ENCODE results near the gene GNAL. TPM values are rescaled to one million over a fixed set of nuclear protein-coding genes. Genes with fewer than 3 reads are reported as not detected.

GNAL gene
- total RNA-seq, 2 donors from 2014 or later = 2.1 to 33.0 TPM

DNA sequence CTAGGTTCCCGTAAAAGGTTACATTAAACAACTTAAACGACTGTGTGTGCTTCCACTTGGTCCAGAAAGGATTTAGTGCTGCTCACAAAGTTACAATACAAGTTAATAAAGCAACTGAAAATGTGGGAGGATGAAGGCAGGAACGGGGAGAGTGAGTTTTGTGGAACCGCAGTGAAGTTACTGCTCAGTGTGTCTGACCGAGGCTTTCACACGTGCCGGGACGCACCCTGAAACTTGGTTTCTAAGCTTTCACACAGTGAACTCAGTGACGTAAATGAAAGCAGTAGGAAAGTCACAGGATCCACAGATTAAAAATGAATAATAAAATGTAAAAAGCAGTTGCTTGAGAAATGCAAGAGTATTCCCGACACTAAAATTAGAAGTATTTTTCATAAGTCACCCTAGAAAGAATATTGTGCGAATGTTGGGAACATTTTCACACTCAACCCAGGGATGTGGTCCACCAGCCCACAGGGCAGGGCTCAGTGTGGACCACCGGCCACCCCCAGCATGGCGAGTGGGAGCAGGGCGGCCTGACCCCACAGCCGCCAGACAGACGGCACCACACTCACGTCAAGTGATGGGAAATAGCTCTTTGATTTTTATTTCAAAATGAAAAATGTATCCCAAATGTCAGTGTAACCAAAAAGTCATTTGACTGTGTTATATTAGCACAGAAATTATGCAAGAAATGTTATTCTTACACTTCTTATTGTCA lies 129.6 kb downstream of the GNAL start:
- intact Hi-C loops (cut with DNase I) = no loop called here
- TF ChIP-seq, protein P1, sequence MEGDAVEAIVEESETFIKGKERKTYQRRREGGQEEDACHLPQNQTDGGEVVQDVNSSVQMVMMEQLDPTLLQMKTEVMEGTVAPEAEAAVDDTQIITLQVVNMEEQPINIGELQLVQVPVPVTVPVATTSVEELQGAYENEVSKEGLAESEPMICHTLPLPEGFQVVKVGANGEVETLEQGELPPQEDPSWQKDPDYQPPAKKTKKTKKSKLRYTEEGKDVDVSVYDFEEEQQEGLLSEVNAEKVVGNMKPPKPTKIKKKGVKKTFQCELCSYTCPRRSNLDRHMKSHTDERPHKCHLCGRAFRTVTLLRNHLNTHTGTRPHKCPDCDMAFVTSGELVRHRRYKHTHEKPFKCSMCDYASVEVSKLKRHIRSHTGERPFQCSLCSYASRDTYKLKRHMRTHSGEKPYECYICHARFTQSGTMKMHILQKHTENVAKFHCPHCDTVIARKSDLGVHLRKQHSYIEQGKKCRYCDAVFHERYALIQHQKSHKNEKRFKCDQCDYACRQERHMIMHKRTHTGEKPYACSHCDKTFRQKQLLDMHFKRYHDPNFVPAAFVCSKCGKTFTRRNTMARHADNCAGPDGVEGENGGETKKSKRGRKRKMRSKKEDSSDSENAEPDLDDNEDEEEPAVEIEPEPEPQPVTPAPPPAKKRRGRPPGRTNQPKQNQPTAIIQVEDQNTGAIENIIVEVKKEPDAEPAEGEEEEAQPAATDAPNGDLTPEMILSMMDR (IDR thresholded peaks at IDR 0.05) = no peak
- no peak for TF ChIP-seq POLR2A (IDR thresholded peaks at IDR 0.05)
- Histone ChIP-seq H3K36me3 (replicated peaks in 1 of 2; ENCODE audit: insufficient read depth in 1 of 2, low read depth in 2 of 2) (no peaks in the 10 kb centered on the region), H3K4me3 (no peak overlapping the region), H3K4me1 (no peaks in the 10 kb centered on the region), H3K27ac (no peak overlapping the region), H3K27me3 (peaks cover 0 to 2% of the 10 kb centered on the region in 2 donors), H3K9me3 (no peaks in the 10 kb centered on the region)
- no peak for DNase-seq
- 69 to 78% methylated on average over 17 of the region's 17 CpGs for WGBS, 2 donors
- ATAC-seq = no peak

DNA sequence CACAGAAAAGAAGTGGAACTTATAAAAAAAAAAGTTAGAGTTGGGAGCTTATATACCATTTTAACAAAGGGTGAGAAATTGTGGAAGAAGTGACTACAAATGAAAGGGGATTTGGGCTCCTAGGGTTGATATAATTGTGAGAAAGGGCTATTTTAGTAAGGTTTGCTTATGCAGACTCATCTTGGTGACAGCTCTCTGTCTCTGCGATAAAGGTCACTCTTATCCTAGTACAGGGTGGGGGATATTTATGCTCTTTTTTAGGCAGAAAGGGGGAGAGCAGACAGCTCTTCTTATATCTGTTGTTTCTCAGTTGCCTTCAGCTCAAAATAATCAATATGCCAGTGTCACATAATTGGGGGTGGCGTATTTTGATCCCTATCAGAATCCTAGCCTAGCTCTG lies 130.9 kb downstream of the GNAL start:
- Histone ChIP-seq H3K4me3 (no peak overlapping the region), H3K27ac (no peak overlapping the region), H3K4me1 (no peaks in the 10 kb centered on the region), H3K36me3 (replicated peaks in 1 of 2; ENCODE audit: insufficient read depth in 1 of 2, low read depth in 2 of 2) (no peaks in the 10 kb centered on the region), H3K9me3 (no peaks in the 10 kb centered on the region), H3K27me3 (peaks cover 0 to 2% of the 10 kb centered on the region in 2 donors)
- TF ChIP-seq, protein P1 (IDR thresholded peaks at IDR 0.05) = no peak
- no peak for TF ChIP-seq POLR2A (IDR thresholded peaks at IDR 0.05)
- intact Hi-C loops (cut with DNase I) = no loop called here
- DNase-seq (no peak), ATAC-seq (no peak)
- WGBS, 2 donors = 76 to 81% methylated on average over 2 of the region's 2 CpGs

DNA sequence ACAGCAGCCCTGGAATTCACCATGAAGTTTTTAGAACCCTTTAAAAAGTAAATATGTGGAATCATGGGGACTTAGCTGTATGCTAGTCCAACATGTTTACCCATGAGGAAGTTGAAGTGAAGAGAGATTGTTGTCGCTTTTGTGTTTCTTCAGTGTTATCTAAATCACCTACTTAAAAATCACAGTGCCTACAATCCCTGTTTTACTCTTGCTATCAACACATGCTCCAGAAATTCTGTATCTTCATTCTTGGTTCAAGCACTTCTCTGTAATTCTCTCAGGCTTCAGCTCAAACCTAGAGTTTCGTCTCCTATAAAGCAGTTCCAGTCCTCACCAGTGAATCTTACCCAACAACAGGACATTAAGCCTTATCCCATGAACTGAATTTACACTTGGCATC lies 131.6 kb downstream of the GNAL start:
- intact Hi-C loops (cut with DNase I) = no loop called here
- Histone ChIP-seq H3K4me3 (no peak overlapping the region), H3K27me3 (peaks cover 0 to 2% of the 10 kb centered on the region in 2 donors), H3K4me1 (no peaks in the 10 kb centered on the region), H3K27ac (no peak overlapping the region), H3K36me3 (replicated peaks in 1 of 2; ENCODE audit: insufficient read depth in 1 of 2, low read depth in 2 of 2) (no peaks in the 10 kb centered on the region), H3K9me3 (no peaks in the 10 kb centered on the region)
- DNase-seq = no peak
- ATAC-seq = no peak
- TF ChIP-seq, protein P1 (IDR thresholded peaks at IDR 0.05) = no peak
- no peak for TF ChIP-seq POLR2A (IDR thresholded peaks at IDR 0.05)
- 48 to 76% methylated on average over 2 of the region's 2 CpGs for WGBS, 2 donors

DNA sequence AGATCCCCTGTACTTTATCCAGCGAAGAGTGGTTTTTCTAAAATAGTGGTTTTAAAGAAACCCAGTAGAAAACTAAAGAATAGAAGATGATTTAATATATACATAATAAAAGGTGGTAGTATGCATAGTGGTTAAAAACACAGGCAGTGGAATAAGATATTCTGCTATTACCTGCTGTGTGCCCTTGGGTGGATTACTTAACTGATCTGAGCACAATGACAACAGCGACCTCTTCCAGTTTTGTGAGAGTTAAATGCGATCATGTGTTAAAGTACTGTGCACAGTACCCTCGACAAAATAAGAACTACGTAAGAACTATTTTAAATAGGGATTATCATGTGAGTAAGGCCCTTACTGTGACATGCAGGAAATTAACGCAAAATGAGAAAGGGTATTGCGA lies 132.1 kb downstream of the GNAL start:
- H3K27me3 ChIP-seq = peaks cover 0 to 2% of the 10 kb centered on the region in 2 donors
- H3K4me3 ChIP-seq = no peak overlapping the region
- no peaks in the 10 kb centered on the region for H3K9me3 ChIP-seq
- TF ChIP-seq, protein P1 (IDR thresholded peaks at IDR 0.05) = no peak
- TF ChIP-seq POLR2A (IDR thresholded peaks at IDR 0.05) = no peak
- no peaks in the 10 kb centered on the region for H3K36me3 ChIP-seq (replicated peaks in 1 of 2; ENCODE audit: insufficient read depth in 1 of 2, low read depth in 2 of 2)
- no peak for DNase-seq
- intact Hi-C loops (cut with DNase I) = no loop called here
- 83 to 86% methylated on average over 7 of the region's 7 CpGs for WGBS, 2 donors
- no peaks in the 10 kb centered on the region for H3K4me1 ChIP-seq
- H3K27ac ChIP-seq = no peak overlapping the region
- ATAC-seq = no peak

Measured in body of pancreas (tissue), 4 donors.